ENCODE data around the gene BCL6B.

BCL6B gene

DNA sequence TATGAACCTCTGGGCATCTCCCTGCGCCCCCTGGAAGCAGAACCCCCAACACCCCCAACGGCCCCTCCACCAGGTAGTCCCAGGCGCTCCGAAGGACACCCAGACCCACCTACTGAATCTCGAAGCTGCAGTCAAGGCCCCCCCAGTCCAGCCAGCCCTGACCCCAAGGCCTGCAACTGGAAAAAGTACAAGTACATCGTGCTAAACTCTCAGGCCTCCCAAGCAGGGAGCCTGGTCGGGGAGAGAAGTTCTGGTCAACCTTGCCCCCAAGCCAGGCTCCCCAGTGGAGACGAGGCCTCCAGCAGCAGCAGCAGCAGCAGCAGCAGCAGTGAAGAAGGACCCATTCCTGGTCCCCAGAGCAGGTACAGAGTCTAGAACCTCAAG is 1.5 kb downstream of the BCL6B start:
- DNase-seq: no peak
- TF ChIP-seq, protein P1, sequence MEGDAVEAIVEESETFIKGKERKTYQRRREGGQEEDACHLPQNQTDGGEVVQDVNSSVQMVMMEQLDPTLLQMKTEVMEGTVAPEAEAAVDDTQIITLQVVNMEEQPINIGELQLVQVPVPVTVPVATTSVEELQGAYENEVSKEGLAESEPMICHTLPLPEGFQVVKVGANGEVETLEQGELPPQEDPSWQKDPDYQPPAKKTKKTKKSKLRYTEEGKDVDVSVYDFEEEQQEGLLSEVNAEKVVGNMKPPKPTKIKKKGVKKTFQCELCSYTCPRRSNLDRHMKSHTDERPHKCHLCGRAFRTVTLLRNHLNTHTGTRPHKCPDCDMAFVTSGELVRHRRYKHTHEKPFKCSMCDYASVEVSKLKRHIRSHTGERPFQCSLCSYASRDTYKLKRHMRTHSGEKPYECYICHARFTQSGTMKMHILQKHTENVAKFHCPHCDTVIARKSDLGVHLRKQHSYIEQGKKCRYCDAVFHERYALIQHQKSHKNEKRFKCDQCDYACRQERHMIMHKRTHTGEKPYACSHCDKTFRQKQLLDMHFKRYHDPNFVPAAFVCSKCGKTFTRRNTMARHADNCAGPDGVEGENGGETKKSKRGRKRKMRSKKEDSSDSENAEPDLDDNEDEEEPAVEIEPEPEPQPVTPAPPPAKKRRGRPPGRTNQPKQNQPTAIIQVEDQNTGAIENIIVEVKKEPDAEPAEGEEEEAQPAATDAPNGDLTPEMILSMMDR (IDR thresholded peaks at IDR 0.05; ENCODE audit: low read depth, low read length): no peak
- no peaks in the 10 kb centered on the region for H3K27me3 ChIP-seq (ENCODE audit: insufficient read depth, low read depth, severe bottlenecking)
- no peak overlapping the region for H3K4me3 ChIP-seq (ENCODE audit: low read depth, low read length)
- no peaks in the 10 kb centered on the region for H3K9me3 ChIP-seq (ENCODE audit: severe bottlenecking)
- H3K27ac ChIP-seq: no peak overlapping the region
- no peaks in the 10 kb centered on the region; the same call in 1 of the 2 replicates for H3K36me3 ChIP-seq

DNA sequence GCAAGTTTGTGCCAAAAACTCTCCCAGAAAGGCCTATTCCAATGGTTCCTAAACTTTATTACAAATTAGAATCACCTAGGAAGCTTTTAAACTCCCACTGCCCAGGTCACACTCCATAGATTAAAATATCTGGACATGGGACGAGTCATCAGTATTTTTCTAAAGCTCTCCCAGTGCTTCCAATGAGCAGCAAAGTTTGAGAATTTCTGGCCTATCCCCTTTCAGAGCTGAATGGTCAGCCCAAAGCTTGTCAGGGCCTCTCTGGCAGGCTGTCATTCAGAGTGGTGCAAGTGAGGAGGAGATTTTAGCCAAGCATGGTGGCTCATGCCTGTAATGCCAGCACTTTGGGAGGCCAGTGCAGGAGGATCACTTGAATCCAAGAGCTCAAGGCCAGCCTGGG is 2.4 kb downstream of the BCL6B start:
- TF ChIP-seq, protein P1 (IDR thresholded peaks at IDR 0.05; ENCODE audit: low read depth, low read length): no peak
- H3K9me3 ChIP-seq (ENCODE audit: severe bottlenecking): no peaks in the 10 kb centered on the region
- H3K4me3 ChIP-seq (ENCODE audit: low read depth, low read length): no peak overlapping the region
- no peak for DNase-seq
- no peaks in the 10 kb centered on the region for H3K27me3 ChIP-seq (ENCODE audit: insufficient read depth, low read depth, severe bottlenecking)
- no peak overlapping the region for H3K27ac ChIP-seq
- no peaks in the 10 kb centered on the region; the same call in 1 of the 2 replicates for H3K36me3 ChIP-seq

DNA sequence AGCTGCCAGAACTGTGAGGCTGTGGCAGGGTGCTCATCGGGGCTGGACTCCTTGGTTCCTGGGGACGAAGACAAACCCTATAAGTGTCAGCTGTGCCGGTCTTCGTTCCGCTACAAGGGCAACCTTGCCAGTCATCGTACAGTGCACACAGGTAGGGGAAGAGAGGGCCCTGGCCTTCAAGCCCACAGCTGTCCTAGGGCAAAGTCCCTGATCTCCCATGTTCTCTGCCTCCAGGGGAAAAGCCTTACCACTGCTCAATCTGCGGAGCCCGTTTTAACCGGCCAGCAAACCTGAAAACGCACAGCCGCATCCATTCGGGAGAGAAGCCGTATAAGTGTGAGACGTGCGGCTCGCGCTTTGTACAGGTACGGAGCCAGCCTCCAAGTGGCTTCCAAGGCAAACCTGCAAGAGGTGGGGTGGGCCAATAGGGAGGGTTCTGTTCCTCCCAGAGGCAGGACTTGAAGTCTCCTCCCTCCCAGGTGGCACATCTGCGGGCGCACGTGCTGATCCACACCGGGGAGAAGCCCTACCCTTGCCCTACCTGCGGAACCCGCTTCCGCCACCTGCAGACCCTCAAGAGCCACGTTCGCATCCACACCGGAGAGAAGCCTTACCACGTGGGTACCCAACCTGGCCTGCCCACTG is 3.7 kb downstream of the BCL6B start:
- TF ChIP-seq, protein P1 (IDR thresholded peaks at IDR 0.05; ENCODE audit: low read depth, low read length): no peak
- Histone ChIP-seq H3K27ac (no peak overlapping the region), H3K36me3 (no peaks in the 10 kb centered on the region; the same call in 1 of the 2 replicates), H3K4me3 (ENCODE audit: low read depth, low read length) (no peak overlapping the region), H3K27me3 (ENCODE audit: insufficient read depth, low read depth, severe bottlenecking) (no peaks in the 10 kb centered on the region), H3K9me3 (ENCODE audit: severe bottlenecking) (no peaks in the 10 kb centered on the region)
- no peak for DNase-seq

DNA sequence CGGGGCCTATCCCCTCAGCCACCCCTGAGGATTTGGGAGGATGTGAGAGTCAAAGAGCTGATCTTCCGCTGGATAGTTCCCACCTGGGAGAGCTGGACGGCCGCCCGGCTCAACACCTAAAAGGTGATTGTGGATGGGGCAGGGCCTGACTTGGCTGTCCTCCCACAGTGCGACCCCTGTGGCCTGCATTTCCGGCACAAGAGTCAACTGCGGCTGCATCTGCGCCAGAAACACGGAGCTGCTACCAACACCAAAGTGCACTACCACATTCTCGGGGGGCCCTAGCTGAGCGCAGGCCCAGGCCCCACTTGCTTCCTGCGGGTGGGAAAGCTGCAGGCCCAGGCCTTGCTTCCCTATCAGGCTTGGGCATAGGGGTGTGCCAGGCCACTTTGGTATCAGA is 4.5 kb downstream of the BCL6B start:
- Histone ChIP-seq H3K36me3 (no peaks in the 10 kb centered on the region; the same call in 1 of the 2 replicates), H3K27me3 (ENCODE audit: insufficient read depth, low read depth, severe bottlenecking) (no peaks in the 10 kb centered on the region), H3K27ac (no peak overlapping the region), H3K4me3 (ENCODE audit: low read depth, low read length) (no peak overlapping the region), H3K9me3 (ENCODE audit: severe bottlenecking) (no peaks in the 10 kb centered on the region)
- TF ChIP-seq, protein P1 (IDR thresholded peaks at IDR 0.05; ENCODE audit: low read depth, low read length): no peak
- no peak for DNase-seq

DNA sequence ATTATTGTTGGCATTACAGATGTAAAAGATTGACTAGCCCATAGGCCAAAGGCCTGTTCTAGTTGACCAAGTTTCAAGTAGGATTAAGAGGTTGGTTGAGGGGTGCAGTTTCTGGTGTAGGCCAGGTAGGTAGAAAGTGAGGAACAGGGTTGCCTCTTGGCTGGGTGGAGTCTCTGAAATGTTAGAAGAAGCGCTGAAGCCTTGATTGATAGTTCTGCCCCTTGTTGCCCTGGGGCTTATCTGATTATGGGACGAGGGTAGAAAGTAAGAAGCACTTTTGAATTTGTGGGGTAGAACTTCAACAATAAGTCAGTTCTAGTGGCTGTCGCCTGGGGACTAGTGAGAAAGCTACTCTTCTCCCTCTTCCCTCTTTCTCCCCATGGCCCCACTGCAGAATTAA is 6.2 kb downstream of the BCL6B start:
- no peak for DNase-seq
- H3K9me3 ChIP-seq (ENCODE audit: severe bottlenecking): no peaks in the 10 kb centered on the region
- H3K27ac ChIP-seq: no peak overlapping the region

More for the DNA sequence above, 6.2 kb downstream of the BCL6B start:
- H3K27me3 ChIP-seq (ENCODE audit: insufficient read depth, low read depth, severe bottlenecking): no peaks in the 10 kb centered on the region
- TF ChIP-seq, protein P1 (IDR thresholded peaks at IDR 0.05; ENCODE audit: low read depth, low read length): no peak
- H3K36me3 ChIP-seq: no peaks in the 10 kb centered on the region; the same call in 1 of the 2 replicates
- H3K4me3 ChIP-seq (ENCODE audit: low read depth, low read length): no peak overlapping the region

Measured in WERI-Rb-1 (cell line).